H1 (cell line): ENCODE data around the gene ZNF70. TPM values are rescaled to one million over a fixed set of nuclear protein-coding genes. Genes with fewer than 3 reads are reported as not detected.

Experiments
- CTCF ChIA-PET: fragments of 300-600 bp; sonication (Branson Sonifier 250); formaldehyde crosslinking; loops from one replicate; lab custom pipeline; 2021; ENCODE audit not compliant: partially characterized antibody; lab: Charles Lee
- POLR2A ChIA-PET: fragments of 300-600 bp; sonication (Branson Sonifier 250); formaldehyde crosslinking; loops from one replicate; lab custom pipeline; 2021; ENCODE audit warnings: inconsistent platforms; ENCODE audit not compliant: partially characterized antibody; lab: Charles Lee
- DNase-seq, 2 experiments: peaks; one replicate each; pipeline versions ENCODE4 v3.0.0 to v3.0.0-alpha.2; 2010 to 2022; ENCODE audit warnings: low spot score in 2 of 2, low read depth in 1 of 2, mixed read lengths in 1 of 2
- FAIRE-seq: peaks from 2 replicates; lab custom pipeline; 2011; peaks lifted over from hg19 to GRCh38; lab: Jason Lieb, UNC
- H2AFZ ChIP-seq: 2 replicates; pipeline ENCODE4 v1.8.1; 2012; ENCODE audit warnings: low read length, inconsistent platforms
- H2AK5ac ChIP-seq: 2 replicates; pipeline ENCODE4 v1.6.1; 2013; ENCODE audit warnings: low read depth, low read length
- H2BK120ac ChIP-seq: replicated peaks from 2 replicates; pipeline ENCODE3; 2013; ENCODE audit warnings: low read depth, low read length, inconsistent platforms
- H2BK12ac ChIP-seq: 2 replicates; pipeline ENCODE4 v1.6.1; 2013; ENCODE audit warnings: low read depth, low read length
- H2BK15ac ChIP-seq: 2 replicates; pipeline ENCODE4 v1.6.1; 2013; ENCODE audit warnings: low read length
- H2BK20ac ChIP-seq: 2 replicates; pipeline ENCODE4 v1.6.1; 2013; ENCODE audit warnings: low read length
- H2BK5ac ChIP-seq: 2 replicates; pipeline ENCODE4 v1.6.1; 2013; ENCODE audit warnings: low read depth, low read length
- H3K14ac ChIP-seq: 2 replicates; pipeline ENCODE4 v1.6.1; 2013; ENCODE audit warnings: inconsistent platforms; ENCODE audit not compliant: insufficient read length
- H3K18ac ChIP-seq: 2 replicates; pipeline ENCODE4 v1.6.1; 2013; ENCODE audit warnings: low read length; ENCODE audit errors: extremely low read depth
- H3K23ac ChIP-seq: 2 replicates; pipeline ENCODE4 v1.6.1; 2013; ENCODE audit warnings: inconsistent platforms; ENCODE audit not compliant: insufficient read length
- H3K23me2 ChIP-seq: 2 replicates; pipeline ENCODE4 v1.6.1; 2013; ENCODE audit warnings: low read depth, low read length
- H3K27ac ChIP-seq: 2 replicates; pipeline ENCODE4 v1.6.1; 2011; ENCODE audit warnings: low read depth, low read length, inconsistent platforms
- H3K27me3 ChIP-seq, 4 experiments: replicated peaks in 1 of 4; 1 replicate in 1 of 4; 2 replicates in 3 of 4; pipeline versions ENCODE4 v1.6.1 to v1.8.1; 2011 to 2013; ENCODE audit warnings: low read length in 3 of 4, mild to moderate bottlenecking in 3 of 4, inconsistent platforms in 2 of 4, mixed read lengths in 2 of 4, moderate library complexity in 1 of 4; ENCODE audit not compliant: control insufficient read depth in 3 of 4, insufficient read depth in 3 of 4; ENCODE audit errors: extremely low read depth in 1 of 4
- H3K36me3 ChIP-seq, 4 experiments: 2 replicates each; pipeline versions ENCODE4 v1.6.1 to v1.8.1; 2011 to 2013; ENCODE audit warnings: mild to moderate bottlenecking in 4 of 4, low read length in 3 of 4, moderate library complexity in 2 of 4, control low read depth in 1 of 4, inconsistent platforms in 1 of 4; ENCODE audit not compliant: insufficient read depth in 4 of 4, control insufficient read depth in 2 of 4
- H3K4ac ChIP-seq: replicated peaks from 2 replicates; pipeline ENCODE3; 2013; ENCODE audit warnings: low read length, low read depth, mixed read lengths, inconsistent platforms; ENCODE audit not compliant: insufficient read length
- H3K4me1 ChIP-seq, 4 experiments: replicated peaks in 1 of 4; 1 replicate in 1 of 4; 2 replicates in 3 of 4; pipeline versions ENCODE4 v1.6.1 to v1.8.1; 2011 to 2013; ENCODE audit warnings: low read length in 3 of 4, inconsistent platforms in 2 of 4, mixed read lengths in 1 of 4; ENCODE audit not compliant: insufficient read depth in 4 of 4, control insufficient read depth in 3 of 4
- H3K4me2 ChIP-seq, 2 experiments: 2 replicates each; pipeline versions ENCODE4 v1.6.1 to v1.8.1; 2011 to 2013; ENCODE audit warnings: low read depth in 2 of 2, low read length in 2 of 2, control low read depth in 1 of 2, inconsistent platforms in 1 of 2, mild to moderate bottlenecking in 1 of 2; ENCODE audit not compliant: insufficient read depth in 1 of 2
- H3K4me3 ChIP-seq, 4 experiments: fragments of 200-600, 300-600 bp in 1 of 4; sonication (generic), shearing (Covaris generic), sonication (Bioruptor Twin) in 1 of 4; 2 replicates each; pipeline versions ENCODE4 v1.5.1 to v1.8.1; 2011 to 2016; ENCODE audit warnings: low read length in 4 of 4, low read depth in 3 of 4, control low read depth in 2 of 4, inconsistent platforms in 2 of 4, mild to moderate bottlenecking in 2 of 4, mixed read lengths in 1 of 4, moderate library complexity in 1 of 4; ENCODE audit not compliant: insufficient read depth in 2 of 4; ENCODE audit errors: extremely low read depth in 1 of 4
- H3K56ac ChIP-seq: replicated peaks from 2 replicates; pipeline ENCODE3; 2013; ENCODE audit warnings: low read depth, mild to moderate bottlenecking, mixed read lengths, low read length, inconsistent platforms; ENCODE audit not compliant: insufficient read length
- H3K79me1 ChIP-seq: 2 replicates; pipeline ENCODE4 v1.6.1; 2013; ENCODE audit warnings: low read depth, low read length, control low read depth
- H3K79me2 ChIP-seq, 2 experiments: 2 replicates each; pipeline versions ENCODE4 v1.6.1 to v1.8.1; 2012 to 2013; ENCODE audit warnings: low read length in 2 of 2, mild to moderate bottlenecking in 2 of 2, inconsistent platforms in 1 of 2; ENCODE audit not compliant: insufficient read depth in 2 of 2, control insufficient read depth in 1 of 2
- H3K9ac ChIP-seq, 4 experiments: replicated peaks in 1 of 4; 1 replicate in 1 of 4; 2 replicates in 3 of 4; pipeline versions ENCODE4 v1.6.1 to v1.8.1; 2011 to 2013; ENCODE audit warnings: low read depth in 3 of 4, low read length in 3 of 4, control low read depth in 2 of 4, mild to moderate bottlenecking in 2 of 4, moderate library complexity in 2 of 4, inconsistent platforms in 1 of 4; ENCODE audit errors: extremely low read depth in 1 of 4
- H3K9me3 ChIP-seq, 2 experiments: 2 replicates each; pipeline versions ENCODE4 v1.6.1 to v1.8.1; 2012 to 2013; ENCODE audit warnings: mild to moderate bottlenecking in 2 of 2, moderate library complexity in 2 of 2, control low read depth in 1 of 2, inconsistent platforms in 1 of 2, low read depth in 1 of 2, low read length in 1 of 2, mixed read lengths in 1 of 2; ENCODE audit not compliant: insufficient read depth in 2 of 2
- H4K20me1 ChIP-seq, 2 experiments: replicated peaks in 1 of 2; 2 replicates each; pipeline versions ENCODE3 to v1.8.1; 2011 to 2013; ENCODE audit warnings: inconsistent platforms in 2 of 2, low read length in 2 of 2, mild to moderate bottlenecking in 1 of 2; ENCODE audit not compliant: insufficient read depth in 2 of 2, control insufficient read depth in 1 of 2
- H4K5ac ChIP-seq: 2 replicates; pipeline ENCODE4 v1.6.1; 2013; ENCODE audit warnings: low read length, low read depth, mixed read lengths, inconsistent platforms; ENCODE audit not compliant: insufficient read length
- H4K8ac ChIP-seq: 2 replicates; pipeline ENCODE4 v1.8.0; 2013; ENCODE audit warnings: mild to moderate bottlenecking, moderate library complexity, low read length, inconsistent platforms; ENCODE audit not compliant: insufficient read depth; ENCODE audit errors: extremely low read depth
- H4K91ac ChIP-seq: replicated peaks from 2 replicates; pipeline ENCODE3; 2013; ENCODE audit warnings: low read length, mixed read lengths, inconsistent platforms; ENCODE audit not compliant: insufficient read length
- KDM5A ChIP-seq: fragments of 200-600 bp; IDR thresholded peaks from 2 replicates; pipeline ENCODE4 v1.7.1; 2012; ENCODE audit warnings: mild to moderate bottlenecking, low read length, inconsistent platforms, mixed read lengths
- MAFK ChIP-seq: IDR thresholded peaks from 2 replicates; pipeline ENCODE4 v1.6.1; 2012; ENCODE audit warnings: low read depth, mild to moderate bottlenecking, improper control_type of control experiment, low read length
- NANOG ChIP-seq: IDR thresholded peaks from 2 replicates; pipeline ENCODE4 v1.6.1; 2011; ENCODE audit warnings: low read length, low read depth, mild to moderate bottlenecking, inconsistent platforms; ENCODE audit not compliant: insufficient read depth, poor library complexity, severe bottlenecking
- RNF2 ChIP-seq: fragments of 200-900, 300-1000 bp; sonication (generic); IDR thresholded peaks from 2 replicates; pipeline ENCODE4 v1.7.1; 2016; ENCODE audit warnings: borderline replicate concordance, low read depth, mild to moderate bottlenecking, antibody characterized with exemption, low read length; ENCODE audit not compliant: poor library complexity, severe bottlenecking; ENCODE audit errors: missing control alignments
- SIN3A ChIP-seq, 2 experiments: IDR thresholded peaks in 1 of 2; conservative IDR thresholded peaks in 1 of 2; 2 replicates each; pipeline ENCODE4 v1.6.1; 2011 to 2012; ENCODE audit warnings: low read length in 2 of 2, improper control_type of control experiment in 1 of 2, low read depth in 1 of 2, mild to moderate bottlenecking in 1 of 2
- SP4 ChIP-seq: IDR thresholded peaks from 2 replicates; pipeline ENCODE4 v1.6.1; 2012; ENCODE audit warnings: low read length, inconsistent platforms
- SRF ChIP-seq: IDR thresholded peaks from 2 replicates; pipeline ENCODE4 v1.6.1; 2011; ENCODE audit warnings: mild to moderate bottlenecking, low read depth, low read length, moderate library complexity
- TAF1 ChIP-seq: IDR thresholded peaks from 2 replicates; pipeline ENCODE4 v1.6.1; 2011; ENCODE audit warnings: mild to moderate bottlenecking, low read depth, low read length
- polyA plus RNA-seq, 7 experiments: library from polyadenylated mRNA; depleted of rRNA in 3 of 7; stranded (reverse) in 5 of 7; unstranded in 2 of 7; fragments of >200 nt in 5 of 7; fragments of 200-250 nt in 2 of 7; gene quantifications; 1 replicate in 5 of 7; 2 replicates in 1 of 7; 4 replicates in 1 of 7; pipeline versions ENCODE4 v1.2.1 to v1.2.3, GENCODE V29; 2011 to 2013; ENCODE audit warnings: missing spikeins in 2 of 7, mixed read lengths in 2 of 7
- total RNA-seq: library from RNA; stranded (reverse); fragmentation: NEBNext Ultra II Directional; extraction: Animal tissue kit (Norgen Biotek cat#: 25700); gene quantifications from 2 replicates; pipeline ENCODE4 v1.2.1, GENCODE V29; 2021
- TF ChIP-seq, protein P1 (sequence below): IDR thresholded peaks from 2 replicates; pipeline ENCODE4 v1.6.1; 2012; ENCODE audit warnings: inconsistent platforms

Gene ZNF70
- total and polyA plus RNA-seq, 2 of the 8 experiments (the other 6 are each of a cell fraction or from before 2014, with no cell fraction given): 1.1 to 2.6 TPM

DNA sequence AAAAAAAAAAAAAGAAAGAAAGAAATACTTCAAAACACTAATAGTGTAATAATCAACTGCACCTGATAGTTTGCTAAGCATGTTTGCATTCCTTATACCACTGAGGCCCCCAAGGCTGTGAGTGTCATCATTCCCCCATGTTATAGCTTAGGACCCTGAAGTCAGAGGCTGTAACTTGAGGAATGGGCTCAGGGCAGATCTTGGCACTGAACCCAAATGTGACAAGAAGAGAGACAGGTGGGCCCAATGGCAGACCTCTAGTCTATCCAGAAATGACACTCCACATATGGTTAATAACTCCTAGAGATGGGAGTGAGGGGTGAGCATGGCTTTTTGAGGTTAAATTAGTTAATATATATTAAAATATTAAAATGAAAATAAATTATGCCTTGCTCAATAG is 13.2 kb downstream of the ZNF70 start:
- Histone ChIP-seq H2BK15ac (no peak overlapping the region), H3K4ac (no peak overlapping the region), H3K23me2 (no peaks in the 10 kb centered on the region), H3K27ac (no peak overlapping the region), H4K5ac (no peak overlapping the region), H3K4me2 (no peak overlapping the region), H2BK120ac (no peak overlapping the region), H4K91ac (no peak overlapping the region), H3K4me1 (no peaks in the 10 kb centered on the region), H2AFZ (no peak overlapping the region), H3K14ac (no peak overlapping the region), H4K8ac (no peak overlapping the region), H3K23ac (no peak overlapping the region), H2BK5ac (no peak overlapping the region), H3K36me3 (no peaks in the 10 kb centered on the region), H2BK20ac (no peak overlapping the region), H3K9ac (no peak overlapping the region), H3K18ac (no peak overlapping the region), H2AK5ac (no peak overlapping the region), H2BK12ac (no peak overlapping the region), H3K56ac (no peak overlapping the region), H3K79me2 (no peaks in the 10 kb centered on the region), H3K27me3 (no peaks in the 10 kb centered on the region), H3K4me3 (no peak overlapping the region), H4K20me1 (peaks cover 0 to 2% of the 10 kb centered on the region in 2 experiments), H3K79me1 (no peaks in the 10 kb centered on the region; the same call in 1 of the 2 replicates), H3K9me3 (no peaks in the 10 kb centered on the region)
- CTCF ChIA-PET: interaction anchor here (0.6 to 1.5 kb wide), 4 partner anchors 10 to 52 kb away, joined by 3 to 6 read pairs (median 3); no protein-coding TSS in a partner anchor
- TF ChIP-seq SRF (no peak), SIN3A (conservative IDR thresholded peaks at IDR 0.05 in 1 of 2, IDR thresholded peaks at IDR 0.05 in 1 of 2; ENCODE audit: low read depth in 1 of 2, low read length in 2 of 2) (no peak), TAF1 (no peak), SP4 (no peak), KDM5A (no peak), MAFK (no peak), RNF2 (no peak), NANOG (no peak)
- TF ChIP-seq, protein P1, sequence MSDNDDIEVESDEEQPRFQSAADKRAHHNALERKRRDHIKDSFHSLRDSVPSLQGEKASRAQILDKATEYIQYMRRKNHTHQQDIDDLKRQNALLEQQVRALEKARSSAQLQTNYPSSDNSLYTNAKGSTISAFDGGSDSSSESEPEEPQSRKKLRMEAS: no peak
- FAIRE-seq (no peak), DNase-seq (no peak)
- POLR2A ChIA-PET: interaction anchor here (0.8 to 1.6 kb wide), 5 partner anchors 10 to 52 kb away, joined by 3 to 4 read pairs (median 3); no protein-coding TSS in a partner anchor
